ENCODE measurements around the gene CDC25B. TPM values are rescaled to one million over a fixed set of nuclear protein-coding genes. Genes with fewer than 3 reads are reported as not detected.

Gene CDC25B
- total and polyA plus RNA-seq, 2 of the 8 experiments (the other 6 are each of a cell fraction or from before 2014, with no cell fraction given) = 21.7 to 31.2 TPM

DNA sequence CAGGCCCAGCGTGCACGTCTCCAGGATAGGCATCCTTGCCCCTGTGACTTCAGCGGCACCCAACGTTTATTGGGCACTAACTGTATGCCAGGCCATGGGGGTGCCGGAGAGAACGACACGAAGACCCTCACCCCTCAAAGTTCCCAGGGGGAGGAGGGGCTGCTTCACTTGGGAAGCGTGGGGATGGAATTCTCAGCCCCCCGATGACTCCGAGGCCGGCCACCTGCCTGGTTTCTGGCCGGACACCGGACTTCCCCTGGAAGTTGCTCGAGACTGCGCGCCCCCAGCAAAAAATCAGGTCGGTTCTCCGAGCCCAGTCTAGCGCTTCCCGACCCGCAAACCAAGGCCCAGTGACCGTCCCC, 50.2 kb downstream of the CDC25B start (continued):
- TF ChIP-seq EP300 (IDR thresholded peaks at IDR 0.05; ENCODE audit: borderline replicate concordance in 1 of 2, low read depth in 2 of 2, low read length in 2 of 2) (no peak), SIX5 (IDR thresholded peaks at IDR 0.05; ENCODE audit: low read depth, low read length) (no peak), JUND (IDR thresholded peaks at IDR 0.05; ENCODE audit: low read length) (no peak), CEBPB (IDR thresholded peaks at IDR 0.05; ENCODE audit: low read depth, low read length) (no peak), TCF12 (IDR thresholded peaks at IDR 0.05; ENCODE audit: low read depth, low read length) (no peak), RNF2 (IDR thresholded peaks at IDR 0.05; ENCODE audit: borderline replicate concordance, low read depth, low read length, missing control alignments, poor library complexity, severe bottlenecking) (no peak), CBX5 (IDR thresholded peaks at IDR 0.05; ENCODE audit: low read depth, low read length) (no peak), MAFK (IDR thresholded peaks at IDR 0.05; ENCODE audit: low read depth, low read length) (no peak), SP2 (IDR thresholded peaks at IDR 0.05; ENCODE audit: low read length) (no peak), CHD2 (IDR thresholded peaks at IDR 0.05; ENCODE audit: low read length) (no peak), TBP (IDR thresholded peaks at IDR 0.05; ENCODE audit: low read depth, low read length) (no peak), ZNF274 (IDR thresholded peaks at IDR 0.05; ENCODE audit: borderline replicate concordance, extremely low read depth, low read length) (no peak), HDAC2 (IDR thresholded peaks at IDR 0.05; ENCODE audit: borderline replicate concordance in 1 of 2, low read depth in 2 of 2, low read length in 2 of 2) (no peak), POU5F1 (IDR thresholded peaks at IDR 0.05; ENCODE audit: low read depth, low read length) (no peak), ASH2L (IDR thresholded peaks at IDR 0.05; ENCODE audit: low read length) (peak; percentile 51)
- TF ChIP-seq, protein P1, sequence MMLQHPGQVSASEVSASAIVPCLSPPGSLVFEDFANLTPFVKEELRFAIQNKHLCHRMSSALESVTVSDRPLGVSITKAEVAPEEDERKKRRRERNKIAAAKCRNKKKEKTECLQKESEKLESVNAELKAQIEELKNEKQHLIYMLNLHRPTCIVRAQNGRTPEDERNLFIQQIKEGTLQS (IDR thresholded peaks at IDR 0.05; ENCODE audit: insufficient read depth, low read depth, low read length) = no peak
- TF ChIP-seq, protein P2, sequence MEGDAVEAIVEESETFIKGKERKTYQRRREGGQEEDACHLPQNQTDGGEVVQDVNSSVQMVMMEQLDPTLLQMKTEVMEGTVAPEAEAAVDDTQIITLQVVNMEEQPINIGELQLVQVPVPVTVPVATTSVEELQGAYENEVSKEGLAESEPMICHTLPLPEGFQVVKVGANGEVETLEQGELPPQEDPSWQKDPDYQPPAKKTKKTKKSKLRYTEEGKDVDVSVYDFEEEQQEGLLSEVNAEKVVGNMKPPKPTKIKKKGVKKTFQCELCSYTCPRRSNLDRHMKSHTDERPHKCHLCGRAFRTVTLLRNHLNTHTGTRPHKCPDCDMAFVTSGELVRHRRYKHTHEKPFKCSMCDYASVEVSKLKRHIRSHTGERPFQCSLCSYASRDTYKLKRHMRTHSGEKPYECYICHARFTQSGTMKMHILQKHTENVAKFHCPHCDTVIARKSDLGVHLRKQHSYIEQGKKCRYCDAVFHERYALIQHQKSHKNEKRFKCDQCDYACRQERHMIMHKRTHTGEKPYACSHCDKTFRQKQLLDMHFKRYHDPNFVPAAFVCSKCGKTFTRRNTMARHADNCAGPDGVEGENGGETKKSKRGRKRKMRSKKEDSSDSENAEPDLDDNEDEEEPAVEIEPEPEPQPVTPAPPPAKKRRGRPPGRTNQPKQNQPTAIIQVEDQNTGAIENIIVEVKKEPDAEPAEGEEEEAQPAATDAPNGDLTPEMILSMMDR (IDR thresholded peaks at IDR 0.05; ENCODE audit: control extremely low read depth in 1 of 3, insufficient read depth in 1 of 3, low read depth in 1 of 3, low read length in 3 of 3) = no peak
- TF ChIP-seq, protein P3, sequence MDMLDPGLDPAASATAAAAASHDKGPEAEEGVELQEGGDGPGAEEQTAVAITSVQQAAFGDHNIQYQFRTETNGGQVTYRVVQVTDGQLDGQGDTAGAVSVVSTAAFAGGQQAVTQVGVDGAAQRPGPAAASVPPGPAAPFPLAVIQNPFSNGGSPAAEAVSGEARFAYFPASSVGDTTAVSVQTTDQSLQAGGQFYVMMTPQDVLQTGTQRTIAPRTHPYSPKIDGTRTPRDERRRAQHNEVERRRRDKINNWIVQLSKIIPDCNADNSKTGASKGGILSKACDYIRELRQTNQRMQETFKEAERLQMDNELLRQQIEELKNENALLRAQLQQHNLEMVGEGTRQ (IDR thresholded peaks at IDR 0.05; ENCODE audit: low read length) = no peak
- TF ChIP-seq, protein P4, sequence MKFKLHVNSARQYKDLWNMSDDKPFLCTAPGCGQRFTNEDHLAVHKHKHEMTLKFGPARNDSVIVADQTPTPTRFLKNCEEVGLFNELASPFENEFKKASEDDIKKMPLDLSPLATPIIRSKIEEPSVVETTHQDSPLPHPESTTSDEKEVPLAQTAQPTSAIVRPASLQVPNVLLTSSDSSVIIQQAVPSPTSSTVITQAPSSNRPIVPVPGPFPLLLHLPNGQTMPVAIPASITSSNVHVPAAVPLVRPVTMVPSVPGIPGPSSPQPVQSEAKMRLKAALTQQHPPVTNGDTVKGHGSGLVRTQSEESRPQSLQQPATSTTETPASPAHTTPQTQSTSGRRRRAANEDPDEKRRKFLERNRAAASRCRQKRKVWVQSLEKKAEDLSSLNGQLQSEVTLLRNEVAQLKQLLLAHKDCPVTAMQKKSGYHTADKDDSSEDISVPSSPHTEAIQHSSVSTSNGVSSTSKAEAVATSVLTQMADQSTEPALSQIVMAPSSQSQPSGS (IDR thresholded peaks at IDR 0.05; ENCODE audit: low read length) = no peak

Data from H1 (cell line).